KMS-11 (cell line): ENCODE results near the gene PRDM2.

ENCODE experiments used
- H2AFZ ChIP-seq: fragments of 200-600 bp; sonication (generic); 2 replicates; pipeline ENCODE4 v1.6.1; 2016; ENCODE audit warnings: antibody characterized with exemption, mixed run types, low read depth
- H3K27ac ChIP-seq: fragments of 200-600 bp; sonication (generic); 2 replicates; pipeline ENCODE4 v1.6.1; 2016; ENCODE audit warnings: mild to moderate bottlenecking, mixed run types
- H3K27me3 ChIP-seq: fragments of 200-600 bp; sonication (generic); 2 replicates; pipeline ENCODE4 v1.6.1; 2017; ENCODE audit warnings: mild to moderate bottlenecking, low read depth, mixed run types, moderate library complexity; ENCODE audit not compliant: insufficient read depth
- H3K36me3 ChIP-seq: fragments of 200-600 bp; sonication (generic); 2 replicates; pipeline ENCODE4 v1.6.1; 2017; ENCODE audit warnings: mild to moderate bottlenecking, mixed run types; ENCODE audit not compliant: insufficient read depth
- H3K4me1 ChIP-seq: fragments of 200-600 bp; sonication (generic); 2 replicates; pipeline ENCODE4 v1.6.1; 2016; ENCODE audit warnings: mild to moderate bottlenecking, low read depth, mixed run types; ENCODE audit not compliant: poor library complexity, severe bottlenecking
- H3K4me2 ChIP-seq: fragments of 200-600 bp; sonication (generic); 2 replicates; pipeline ENCODE4 v1.7.0; 2016; ENCODE audit warnings: mild to moderate bottlenecking, mixed run types
- H3K4me3 ChIP-seq: fragments of 200-600 bp; sonication (generic); IDR thresholded peaks from 2 replicates; pipeline ENCODE4 v1.6.1; 2017; ENCODE audit warnings: low read depth, low read length, mixed read lengths; ENCODE audit not compliant: insufficient read depth
- H3K79me2 ChIP-seq: fragments of 200-600 bp; sonication (generic); 2 replicates; pipeline ENCODE4 v1.6.1; 2016; ENCODE audit warnings: low read depth, mixed run types; ENCODE audit not compliant: insufficient read depth
- H3K9ac ChIP-seq: fragments of 200-600 bp; sonication (generic); 2 replicates; pipeline ENCODE4 v1.6.1; 2016; ENCODE audit warnings: mild to moderate bottlenecking, mixed run types
- H4K20me1 ChIP-seq: fragments of 200-600 bp; sonication (generic); 2 replicates; pipeline ENCODE4 v1.6.1; 2016; ENCODE audit warnings: mild to moderate bottlenecking, mixed run types; ENCODE audit not compliant: insufficient read depth
- TF ChIP-seq, protein P1 (sequence below): fragments of 200-600 bp; sonication (generic); conservative IDR thresholded peaks from 2 replicates; pipeline ENCODE4 v1.6.1; 2017; ENCODE audit warnings: low read depth, mild to moderate bottlenecking, antibody characterized with exemption, low read length, moderate library complexity, mixed read lengths

PRDM2 gene

GRCh38 chr1:13661539-13661938, 38.4 kb upstream of the PRDM2 start:
- TF ChIP-seq, protein P1, sequence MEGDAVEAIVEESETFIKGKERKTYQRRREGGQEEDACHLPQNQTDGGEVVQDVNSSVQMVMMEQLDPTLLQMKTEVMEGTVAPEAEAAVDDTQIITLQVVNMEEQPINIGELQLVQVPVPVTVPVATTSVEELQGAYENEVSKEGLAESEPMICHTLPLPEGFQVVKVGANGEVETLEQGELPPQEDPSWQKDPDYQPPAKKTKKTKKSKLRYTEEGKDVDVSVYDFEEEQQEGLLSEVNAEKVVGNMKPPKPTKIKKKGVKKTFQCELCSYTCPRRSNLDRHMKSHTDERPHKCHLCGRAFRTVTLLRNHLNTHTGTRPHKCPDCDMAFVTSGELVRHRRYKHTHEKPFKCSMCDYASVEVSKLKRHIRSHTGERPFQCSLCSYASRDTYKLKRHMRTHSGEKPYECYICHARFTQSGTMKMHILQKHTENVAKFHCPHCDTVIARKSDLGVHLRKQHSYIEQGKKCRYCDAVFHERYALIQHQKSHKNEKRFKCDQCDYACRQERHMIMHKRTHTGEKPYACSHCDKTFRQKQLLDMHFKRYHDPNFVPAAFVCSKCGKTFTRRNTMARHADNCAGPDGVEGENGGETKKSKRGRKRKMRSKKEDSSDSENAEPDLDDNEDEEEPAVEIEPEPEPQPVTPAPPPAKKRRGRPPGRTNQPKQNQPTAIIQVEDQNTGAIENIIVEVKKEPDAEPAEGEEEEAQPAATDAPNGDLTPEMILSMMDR, result no peak
- no peaks in the 10 kb centered on the region for H3K79me2 ChIP-seq
- no peak overlapping the region for H2AFZ ChIP-seq
- H3K9ac ChIP-seq, result no peak overlapping the region
- no peaks in the 10 kb centered on the region for H4K20me1 ChIP-seq
- no peak overlapping the region for H3K4me2 ChIP-seq
- H3K27ac ChIP-seq, result no peak overlapping the region
- no peaks in the 10 kb centered on the region for H3K4me1 ChIP-seq
- H3K4me3 ChIP-seq, result no peak overlapping the region
- H3K27me3 ChIP-seq, result no peaks in the 10 kb centered on the region
- no peaks in the 10 kb centered on the region for H3K36me3 ChIP-seq

- H3K36me3 ChIP-seq, result no peaks in the 10 kb centered on the region
- no peak overlapping the region for H3K27ac ChIP-seq
- H2AFZ ChIP-seq, result no peak overlapping the region
- no peak overlapping the region for H3K4me2 ChIP-seq
- H3K4me1 ChIP-seq, result no peaks in the 10 kb centered on the region
- TF ChIP-seq, protein P1, result no peak
- no peaks in the 10 kb centered on the region for H3K79me2 ChIP-seq
- no peaks in the 10 kb centered on the region for H4K20me1 ChIP-seq
- H3K9ac ChIP-seq, result no peak overlapping the region
- no peak overlapping the region for H3K4me3 ChIP-seq
- H3K27me3 ChIP-seq, result no peaks in the 10 kb centered on the region
Measured at GRCh38 chr1:13662493-13662892, 37.5 kb upstream of the PRDM2 start.

DNA sequence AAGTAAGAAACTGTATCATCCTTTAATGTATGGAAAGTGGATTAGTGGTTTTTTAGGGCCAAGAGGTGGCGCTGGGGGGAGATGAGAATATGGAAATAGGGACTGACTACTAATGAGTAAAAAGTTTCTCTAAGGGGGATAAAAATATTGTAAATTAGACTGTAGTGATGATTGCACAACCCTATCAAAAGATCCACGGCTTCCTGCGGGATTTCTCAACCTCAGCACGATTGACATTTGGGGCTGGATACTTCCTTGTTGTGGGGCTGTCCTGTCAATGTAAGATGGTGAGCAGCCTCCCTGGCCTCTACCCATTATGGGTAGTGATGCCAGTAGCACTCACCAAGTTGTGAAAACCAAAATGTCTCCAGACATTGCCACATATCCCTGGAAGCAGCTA, 36.0 kb upstream of the PRDM2 start:
- Histone ChIP-seq H3K4me2 (no peak overlapping the region), H3K79me2 (no peaks in the 10 kb centered on the region), H3K27me3 (no peaks in the 10 kb centered on the region), H3K36me3 (no peaks in the 10 kb centered on the region), H3K9ac (no peak overlapping the region), H3K4me3 (no peak overlapping the region), H3K27ac (no peak overlapping the region), H3K4me1 (no peaks in the 10 kb centered on the region), H2AFZ (no peak overlapping the region), H4K20me1 (no peaks in the 10 kb centered on the region)
- TF ChIP-seq, protein P1, result no peak

DNA sequence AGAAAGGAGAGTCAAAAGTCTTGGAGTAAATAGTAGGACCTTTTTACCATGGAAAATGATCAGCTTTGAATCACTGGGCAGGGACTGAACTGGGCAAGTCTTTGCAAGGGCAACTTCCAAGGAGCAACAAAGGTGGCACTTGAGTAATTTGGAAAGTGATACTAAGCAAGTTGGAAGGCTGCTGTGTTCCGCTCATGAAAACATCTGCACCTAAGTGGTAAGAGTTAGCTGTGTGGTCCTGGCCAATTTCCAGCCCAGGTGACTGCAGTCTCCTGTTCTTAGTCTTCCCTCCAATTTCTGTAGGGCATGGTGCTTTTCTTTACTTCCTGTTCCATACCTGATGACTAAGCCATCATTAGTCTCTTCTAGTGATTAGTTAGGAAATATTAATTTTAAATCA, 35.5 kb upstream of the PRDM2 start:
- Histone ChIP-seq H3K79me2 (no peaks in the 10 kb centered on the region), H4K20me1 (no peaks in the 10 kb centered on the region), H3K9ac (no peak overlapping the region), H3K4me2 (no peak overlapping the region), H3K27me3 (no peaks in the 10 kb centered on the region), H2AFZ (no peak overlapping the region), H3K36me3 (no peaks in the 10 kb centered on the region), H3K27ac (no peak overlapping the region), H3K4me1 (no peaks in the 10 kb centered on the region), H3K4me3 (no peak overlapping the region)
- TF ChIP-seq, protein P1, result no peak
